ENCODE measurements around the gene MYG1.

Gene MYG1

DNA sequence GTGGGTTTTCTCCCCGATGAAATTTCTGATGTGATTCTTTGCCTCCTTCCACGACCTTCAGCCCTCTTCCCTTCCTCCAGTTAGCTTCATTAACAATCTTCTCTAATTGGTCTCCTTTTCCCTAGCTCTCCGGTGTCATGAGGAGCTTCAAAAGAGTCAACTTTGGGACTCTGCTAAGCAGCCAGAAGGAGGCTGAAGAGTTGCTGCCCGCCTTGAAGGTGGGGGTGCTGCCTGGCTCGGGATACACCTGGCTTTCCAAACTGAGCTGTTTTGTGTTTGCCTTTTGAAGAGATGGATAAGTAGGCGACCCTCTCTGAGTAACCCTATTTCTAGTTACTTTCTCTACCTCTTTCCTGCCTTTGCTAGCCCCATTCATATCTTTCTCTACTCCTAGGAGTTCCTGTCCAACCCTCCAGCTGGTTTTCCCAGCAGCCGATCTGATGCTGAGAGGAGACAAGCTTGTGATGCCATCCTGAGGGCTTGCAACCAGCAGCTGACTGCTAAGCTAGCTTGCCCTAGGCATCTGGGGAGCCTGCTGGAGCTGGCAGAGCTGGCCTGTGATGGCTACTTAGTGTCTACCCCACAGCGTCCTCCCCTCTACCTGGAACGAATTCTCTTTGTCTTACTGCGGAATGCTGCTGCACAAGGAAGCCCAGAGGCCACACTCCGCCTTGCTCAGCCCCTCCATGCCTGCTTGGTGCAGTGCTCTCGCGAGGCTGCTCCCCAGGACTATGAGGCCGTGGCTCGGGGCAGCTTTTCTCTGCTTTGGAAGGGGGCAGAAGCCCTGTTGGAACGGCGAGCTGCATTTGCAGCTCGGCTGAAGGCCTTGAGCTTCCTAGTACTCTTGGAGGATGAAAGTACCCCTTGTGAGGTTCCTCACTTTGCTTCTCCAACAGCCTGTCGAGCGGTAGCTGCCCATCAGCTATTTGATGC is 30.6 kb upstream of the MYG1 start:
- no peak for TF ChIP-seq CTCF (IDR thresholded peaks at IDR 0.05; ENCODE audit: low read depth, low read length)
- no peak for DNase-seq (ENCODE audit: low read depth in 2 of 2)
- H3K4me3 ChIP-seq (replicated peaks in 1 of 2; ENCODE audit: low read depth in 2 of 2, low read length in 2 of 2), result peak overlapping the region; percentile 78 to 82

GRCh38 chr12:53274445-53274844 is 25.1 kb upstream of the MYG1 start:
- no peak overlapping the region for H3K4me3 ChIP-seq (replicated peaks in 1 of 2; ENCODE audit: low read depth in 2 of 2, low read length in 2 of 2)
- TF ChIP-seq CTCF (IDR thresholded peaks at IDR 0.05; ENCODE audit: low read depth, low read length), result no peak
- no peak for DNase-seq (ENCODE audit: low read depth in 2 of 2)

DNA sequence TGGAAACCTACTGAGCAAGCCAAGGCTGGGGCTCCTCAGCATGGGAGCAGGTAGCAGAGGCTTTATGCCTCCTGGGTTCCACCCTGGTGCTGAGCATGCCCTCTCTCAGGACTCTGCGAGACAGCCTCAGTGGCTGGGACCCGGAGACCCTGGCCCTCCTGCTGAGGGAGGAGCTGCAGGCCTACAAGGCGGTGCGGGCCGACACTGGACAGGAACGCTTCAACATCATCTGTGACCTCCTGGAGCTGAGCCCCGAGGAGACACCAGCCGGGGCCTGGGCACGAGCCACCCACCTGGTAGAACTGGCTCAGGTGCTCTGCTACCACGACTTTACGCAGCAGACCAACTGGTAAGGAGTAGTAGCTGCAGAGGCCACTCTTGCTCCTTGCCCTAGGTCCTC is 23.0 kb upstream of the MYG1 start:
- no peak for DNase-seq (ENCODE audit: low read depth in 2 of 2)
- TF ChIP-seq CTCF (IDR thresholded peaks at IDR 0.05; ENCODE audit: low read depth, low read length), result no peak
- H3K4me3 ChIP-seq (replicated peaks in 1 of 2; ENCODE audit: low read depth in 2 of 2, low read length in 2 of 2), result no peak overlapping the region

DNA sequence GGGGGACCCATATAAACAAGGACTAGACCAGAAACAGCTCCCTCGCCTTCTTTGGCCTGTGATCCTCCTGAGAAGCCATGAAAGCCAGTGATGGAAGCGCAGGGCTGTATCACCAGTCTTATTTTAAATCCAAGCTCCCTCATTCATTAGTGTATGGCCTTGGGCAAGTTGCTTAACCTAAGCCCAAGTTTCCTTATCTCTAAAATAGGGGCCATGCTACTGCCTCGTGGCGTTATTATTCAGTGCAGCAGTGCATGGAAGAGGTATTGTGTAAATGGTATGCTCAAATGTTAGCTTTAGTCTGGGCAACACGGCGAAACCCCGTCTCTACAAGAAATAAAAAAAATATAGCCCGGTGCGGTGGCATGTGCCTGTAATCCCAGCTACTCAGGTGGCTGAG is 21.5 kb upstream of the MYG1 start:
- no peak overlapping the region for H3K4me3 ChIP-seq (replicated peaks in 1 of 2; ENCODE audit: low read depth in 2 of 2, low read length in 2 of 2)
- TF ChIP-seq CTCF (IDR thresholded peaks at IDR 0.05; ENCODE audit: low read depth, low read length), result no peak
- DNase-seq (ENCODE audit: low read depth in 2 of 2), result no peak

DNA sequence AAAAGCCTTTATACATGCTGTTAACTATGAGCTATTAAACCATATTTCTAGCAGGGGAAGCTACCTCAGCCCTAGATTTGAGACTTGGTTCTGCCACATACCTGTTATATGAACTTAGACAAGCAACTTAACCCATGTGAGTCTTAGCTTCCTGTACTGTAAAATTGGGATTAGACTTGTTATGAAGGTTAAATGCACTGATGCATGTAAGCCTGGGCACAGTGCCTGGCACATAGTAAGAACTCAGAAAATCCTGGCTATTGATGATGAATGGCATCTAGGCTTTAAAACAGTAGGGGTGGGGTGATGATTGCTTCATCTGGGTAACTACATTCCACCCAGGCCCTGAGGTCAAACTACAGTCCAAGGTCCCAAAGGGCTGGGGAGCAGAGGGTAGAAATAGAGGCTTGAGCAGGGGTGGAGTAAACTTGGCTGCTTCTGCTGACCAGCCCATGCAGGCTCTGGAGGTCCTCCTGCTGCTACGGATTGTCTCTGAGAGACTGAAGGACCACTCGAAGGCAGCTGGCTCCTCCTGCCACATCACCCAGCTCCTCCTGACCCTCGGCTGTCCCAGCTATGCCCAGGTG is 20.1 kb upstream of the MYG1 start:
- no peak overlapping the region for H3K4me3 ChIP-seq (replicated peaks in 1 of 2; ENCODE audit: low read depth in 2 of 2, low read length in 2 of 2)
- no peak for TF ChIP-seq CTCF (IDR thresholded peaks at IDR 0.05; ENCODE audit: low read depth, low read length)
- no peak for DNase-seq (ENCODE audit: low read depth in 2 of 2)

- TF ChIP-seq CTCF (IDR thresholded peaks at IDR 0.05; ENCODE audit: low read depth, low read length), result no peak
- no peak overlapping the region for H3K4me3 ChIP-seq (replicated peaks in 1 of 2; ENCODE audit: low read depth in 2 of 2, low read length in 2 of 2)
- DNase-seq (ENCODE audit: low read depth in 2 of 2), result no peak
These were observed 19.5 kb upstream of the MYG1 start for GRCh38 chr12:53279888-53280498.

Data from cardiac fibroblast (primary cell).